Measurements from ENCODE around the gene OMP.

GRCh38 chr11:77063861-77064260 is 38.8 kb upstream of the OMP start:
- TF ChIP-seq POLR2A (IDR thresholded peaks at IDR 0.05; ENCODE audit: insufficient read depth in 1 of 2, low read depth in 2 of 2, low read length in 2 of 2) (no peak), BCL3 (CRISPR knock-in tag; IDR thresholded peaks at IDR 0.05) (no peak), TEF (CRISPR knock-in tag; IDR thresholded peaks at IDR 0.05) (no peak), CTCF (CRISPR knock-in tag; IDR thresholded peaks at IDR 0.05) (no peak), SMARCE1 (IDR thresholded peaks at IDR 0.05; ENCODE audit: borderline replicate concordance) (no peak), RBM39 (IDR thresholded peaks at IDR 0.05; ENCODE audit: low read depth, low read length, poor library complexity, severe bottlenecking) (no peak), NFRKB (IDR thresholded peaks at IDR 0.05) (no peak), FOXP4 (CRISPR knock-in tag; IDR thresholded peaks at IDR 0.05) (no peak), IKZF4 (CRISPR knock-in tag; IDR thresholded peaks at IDR 0.05; ENCODE audit: borderline replicate concordance, low read depth, not compliant biosample characterization) (no peak), HIVEP1 (CRISPR knock-in tag; IDR thresholded peaks at IDR 0.05) (no peak), ELF1 (CRISPR knock-in tag; IDR thresholded peaks at IDR 0.05) (no peak), ZBTB3 (CRISPR knock-in tag; IDR thresholded peaks at IDR 0.05; ENCODE audit: borderline replicate concordance, low read depth) (no peak), FOXO4 (CRISPR knock-in tag; conservative IDR thresholded peaks at IDR 0.05) (no peak), CEBPB (IDR thresholded peaks at IDR 0.05; ENCODE audit: borderline replicate concordance, low read depth, low read length) (no peak)

All from HepG2 (cell line).